Activated CD8-positive, alpha-beta memory T cell treated with anti-CD3 and anti-CD28 coated beads, Interleukin-2, amount 10 ng/mL, durations not matched to agents 7 days and 5 days (primary cell): ENCODE results near the gene NLRP5. TPM values are rescaled to one million over a fixed set of nuclear protein-coding genes. Genes with fewer than 3 reads are reported as not detected.

ENCODE experiments used
- ATAC-seq: fragments of 150-1000 bp; cut with Tn5 transposase; one replicate; pipeline ENCODE4 v1.10.0; 2021; ENCODE audit warnings: moderate library complexity
- CTCF ChIA-PET: fragments of 350-600 bp; sonication (Branson Sonifier 250); formaldehyde crosslinking; loops from one replicate; lab custom pipeline; 2021; ENCODE audit warnings: antibody characterized with exemption; lab: Charles Lee
- DNase-seq: peaks from one replicate; pipeline ENCODE4 v3.0.0-alpha.2; 2020
- H3K27ac Mint-ChIP-seq: one replicate; pipeline ENCODE4 v1.8.0; 2021; ENCODE audit warnings: mild to moderate bottlenecking, mixed read lengths
- H3K27me3 Mint-ChIP-seq: one replicate; pipeline ENCODE4 v1.8.0; 2021; ENCODE audit warnings: mixed read lengths
- H3K36me3 Mint-ChIP-seq: one replicate; pipeline ENCODE4 v1.8.0; 2021; ENCODE audit warnings: mild to moderate bottlenecking, mixed read lengths
- H3K4me1 Mint-ChIP-seq: one replicate; pipeline ENCODE4 v1.8.0; 2021; ENCODE audit warnings: mixed read lengths
- H3K4me3 Mint-ChIP-seq: one replicate; pipeline ENCODE4 v1.8.0; 2021; ENCODE audit warnings: mild to moderate bottlenecking, moderate library complexity, mixed read lengths
- H3K9me3 Mint-ChIP-seq: one replicate; pipeline ENCODE4 v1.8.0; 2022; ENCODE audit warnings: low read depth, mixed read lengths
- total RNA-seq, 2 experiments: library from RNA; stranded (reverse); gene quantifications; one replicate each; pipeline ENCODE4 v1.2.3, GENCODE V29; 2021

The NLRP5 gene
- total RNA-seq, 2 experiments from 2014 or later: not detected

DNA sequence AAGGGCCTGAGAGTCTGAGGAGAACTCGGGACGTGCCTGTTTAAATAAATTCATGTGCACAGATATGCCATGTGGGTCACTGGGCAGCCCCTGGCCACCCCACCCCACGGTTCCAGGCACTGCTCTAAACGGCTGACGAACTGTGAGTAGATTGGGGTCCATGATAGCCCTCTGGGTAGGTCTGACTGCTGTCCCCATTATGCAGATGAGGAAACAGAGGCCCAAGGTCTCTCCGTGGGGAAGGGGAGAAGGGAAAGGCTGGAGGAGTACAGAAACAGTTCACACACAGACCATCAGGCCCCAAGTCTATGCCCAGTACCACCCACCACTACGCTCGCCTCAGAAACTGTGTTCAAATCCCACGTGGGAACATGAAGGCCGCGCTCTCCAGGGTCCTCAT lies 120.4 kb downstream of the NLRP5 start:
- Mint-ChIP-seq H3K27ac (no peak overlapping the region), H3K4me1 (peaks cover 24% of the 10 kb centered on the region), H3K36me3 (peaks cover 2% of the 10 kb centered on the region), H3K9me3 (no peaks in the 10 kb centered on the region), H3K4me3 (no peak overlapping the region), H3K27me3 (no peaks in the 10 kb centered on the region)
- CTCF ChIA-PET: no interaction called here
- no peak for ATAC-seq
- no peak for DNase-seq

DNA sequence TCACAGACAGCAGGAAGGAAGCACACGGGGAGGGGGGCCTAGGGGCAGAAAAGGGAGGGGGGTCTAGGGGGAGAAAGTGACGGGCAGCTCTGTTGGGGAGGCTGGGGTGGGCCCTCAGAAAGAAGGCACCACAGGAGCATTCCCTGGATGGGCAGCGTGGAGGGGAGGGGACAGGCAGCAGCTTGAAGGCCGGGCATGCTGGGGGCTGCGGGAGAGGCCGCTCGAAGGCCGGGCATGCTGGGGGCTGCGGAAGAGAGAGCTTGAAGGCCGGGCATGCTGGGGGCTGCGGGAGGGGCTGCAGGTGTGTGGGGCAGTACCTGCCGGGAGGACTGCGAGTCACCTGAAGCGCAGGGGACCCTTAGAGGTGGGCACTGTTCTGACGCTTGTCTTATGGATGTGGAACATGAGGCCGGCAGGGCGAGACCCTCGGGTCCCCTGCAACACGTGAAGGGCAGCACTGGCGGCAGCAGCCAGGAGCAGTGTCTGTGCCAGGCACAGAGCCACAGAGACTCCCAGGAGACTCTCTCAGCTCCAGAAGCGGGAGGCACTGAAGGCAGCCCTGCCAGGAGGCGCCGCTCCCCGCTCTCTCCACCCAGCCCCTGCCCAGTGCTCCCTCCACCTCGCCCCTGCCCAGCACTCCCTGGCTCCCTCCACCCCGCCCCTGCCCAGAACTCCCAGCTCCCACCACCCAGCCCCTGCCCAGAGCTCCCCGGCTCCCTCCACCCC lies 121.2 kb downstream of the NLRP5 start:
- CTCF ChIA-PET: no interaction called here
- Mint-ChIP-seq H3K4me1 (peaks cover 29% of the 10 kb centered on the region), H3K4me3 (no peak overlapping the region), H3K27ac (no peak overlapping the region), H3K36me3 (peaks cover 2% of the 10 kb centered on the region), H3K27me3 (no peaks in the 10 kb centered on the region), H3K9me3 (no peaks in the 10 kb centered on the region)
- DNase-seq: no peak
- ATAC-seq: no peak

DNA sequence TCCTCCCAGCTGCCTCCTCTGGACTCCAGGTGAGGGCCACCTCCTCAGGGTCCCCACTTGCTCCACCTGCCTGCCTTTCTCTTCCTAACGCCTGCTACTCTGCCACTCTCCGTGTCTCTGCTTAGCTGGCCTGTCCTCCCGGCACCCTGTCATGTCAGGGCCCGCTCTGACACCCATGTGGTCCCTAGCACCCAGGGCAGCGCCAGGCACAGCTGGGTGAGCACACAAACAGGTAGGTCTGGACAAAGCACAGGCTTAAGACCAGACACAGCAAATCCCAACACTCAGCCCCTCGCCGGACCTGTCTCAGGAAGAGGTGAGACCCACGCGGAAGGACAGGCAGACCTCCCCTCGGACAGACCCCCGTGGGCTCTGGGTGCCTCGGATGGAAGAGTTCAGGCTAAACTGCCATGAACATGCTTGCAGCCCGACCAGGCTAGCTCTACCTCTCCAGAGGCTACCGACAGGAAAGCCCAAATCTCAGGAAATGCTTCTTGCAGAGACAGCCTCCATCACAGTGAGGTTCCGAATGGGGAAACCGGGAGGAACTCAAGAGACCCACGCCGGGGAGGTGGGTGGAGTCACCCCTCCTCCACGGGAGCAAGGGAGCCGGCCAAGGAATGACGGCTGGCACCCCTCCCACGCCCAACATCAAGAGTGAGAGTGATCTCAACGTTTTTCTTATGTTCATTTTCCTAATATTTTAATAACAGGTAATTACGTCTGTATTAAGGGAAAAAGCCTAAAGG lies 122.0 kb downstream of the NLRP5 start:
- Mint-ChIP-seq H3K27me3 (no peaks in the 10 kb centered on the region), H3K4me3 (no peak overlapping the region), H3K9me3 (no peaks in the 10 kb centered on the region), H3K4me1 (peaks cover 36% of the 10 kb centered on the region), H3K36me3 (peaks cover 2% of the 10 kb centered on the region), H3K27ac (no peak overlapping the region)
- no peak for DNase-seq
- ATAC-seq: no peak
- CTCF ChIA-PET: no interaction called here

DNA sequence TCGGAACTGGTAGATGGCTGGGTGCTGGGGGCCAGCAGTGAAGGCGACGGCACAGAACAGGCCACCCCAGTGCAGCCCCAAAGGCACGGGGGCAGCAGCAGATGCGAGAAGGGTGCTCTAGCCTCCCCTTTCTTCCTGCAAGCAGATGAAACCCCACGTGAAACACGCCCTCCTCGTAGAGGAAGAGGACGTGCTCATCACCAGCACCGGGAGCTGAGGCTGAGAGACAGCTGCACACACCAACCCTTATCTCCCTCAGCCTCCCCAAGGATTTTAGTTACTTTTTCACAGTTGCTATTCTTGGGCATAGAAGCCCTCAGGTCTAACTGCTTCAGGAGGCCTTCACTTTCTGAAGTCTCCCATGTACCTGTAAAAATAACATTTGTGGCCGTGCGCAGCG lies 122.7 kb downstream of the NLRP5 start:
- CTCF ChIA-PET: no interaction called here
- H3K9me3 Mint-ChIP-seq: no peaks in the 10 kb centered on the region
- DNase-seq (no peak), ATAC-seq (no peak)
- H3K27ac Mint-ChIP-seq: no peak overlapping the region
- peaks cover 2% of the 10 kb centered on the region for H3K36me3 Mint-ChIP-seq
- H3K4me1 Mint-ChIP-seq: peaks cover 40% of the 10 kb centered on the region
- H3K4me3 Mint-ChIP-seq: no peak overlapping the region
- no peaks in the 10 kb centered on the region for H3K27me3 Mint-ChIP-seq

DNA sequence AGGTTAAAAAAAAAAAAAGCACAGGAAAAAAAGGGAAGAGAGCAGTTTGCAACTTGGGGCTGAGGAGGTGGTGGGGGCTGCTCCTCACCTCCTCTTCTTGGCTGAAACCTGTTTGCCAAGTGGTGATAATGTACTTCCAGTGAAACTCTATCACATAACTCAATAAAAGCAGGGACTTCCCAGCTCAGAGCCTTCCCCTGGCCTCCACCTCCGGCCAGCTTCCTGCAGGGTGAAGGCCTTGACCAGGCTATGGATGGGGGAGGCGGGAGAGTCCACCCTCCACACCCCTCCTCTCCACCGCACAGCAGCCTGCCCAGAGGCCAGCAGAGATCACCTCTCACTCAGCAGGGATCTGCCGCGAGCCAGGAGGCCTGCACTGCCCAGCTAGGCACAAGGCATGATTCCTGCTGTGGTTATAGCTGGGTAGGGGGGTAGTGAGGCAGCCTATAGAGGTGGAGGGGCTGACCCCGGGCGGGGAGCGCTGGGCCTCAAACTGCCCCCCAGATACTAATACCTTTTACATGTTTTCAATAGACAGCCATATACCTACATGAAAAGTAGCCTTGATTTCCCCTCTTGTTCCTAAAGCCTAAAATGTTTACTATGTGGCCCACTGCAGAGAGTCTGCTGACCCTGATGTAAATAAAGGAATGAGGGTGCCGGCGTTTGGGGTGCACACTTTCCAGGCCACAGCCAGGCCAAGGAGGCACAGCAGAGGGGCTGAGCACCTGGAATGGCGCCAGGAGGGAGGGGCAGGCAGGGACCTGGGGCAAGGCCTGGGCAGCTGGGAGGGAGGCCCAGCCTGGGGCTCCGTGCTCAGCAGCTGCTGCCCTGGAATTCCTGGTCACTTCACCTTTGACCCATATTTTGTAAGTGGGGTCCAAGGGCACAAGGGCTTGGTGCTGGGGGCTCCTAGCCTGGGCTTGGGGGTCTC lies 124.2 kb downstream of the NLRP5 start:
- no peak for ATAC-seq
- Mint-ChIP-seq H3K27ac (no peak overlapping the region), H3K4me3 (no peak overlapping the region), H3K27me3 (no peaks in the 10 kb centered on the region), H3K4me1 (peaks cover 42% of the 10 kb centered on the region), H3K9me3 (no peaks in the 10 kb centered on the region), H3K36me3 (no peaks in the 10 kb centered on the region)
- DNase-seq: no peak
- CTCF ChIA-PET: no interaction called here

Other genes with a start within 250 kb of the NLRP5 start
- not detected for gene NLRP9, start 248.4 kb upstream of the NLRP5 start, total RNA-seq
- not detected for gene RFPL4A, start 227.7 kb upstream of the NLRP5 start, total RNA-seq
- gene RFPL4AL1, start 217.7 kb upstream of the NLRP5 start, total RNA-seq: not detected
- not detected for gene NLRP11, start 154.8 kb upstream of the NLRP5 start, total RNA-seq
- gene NLRP4, start 150.2 kb upstream of the NLRP5 start, total RNA-seq: not detected
- not detected for gene NLRP13, start 54.4 kb upstream of the NLRP5 start, total RNA-seq
- gene NLRP8, start 38.9 kb upstream of the NLRP5 start, total RNA-seq: not detected
- 10 to 100 TPM; 34.7 to 36.7 TPM for gene ZNF787, start 134.5 kb downstream of the NLRP5 start, total RNA-seq
- 10 to 100 TPM; 29.3 to 32.5 TPM for gene ZNF444, start 154.5 kb downstream of the NLRP5 start, total RNA-seq
- gene GALP, start 189.2 kb downstream of the NLRP5 start, total RNA-seq: not detected
- gene ZSCAN5B, start 211.0 kb downstream of the NLRP5 start, total RNA-seq: not detected
- not detected for gene ZSCAN5C, start 215.5 kb downstream of the NLRP5 start, total RNA-seq